Measurements from ENCODE around the gene AUNIP.

DNA sequence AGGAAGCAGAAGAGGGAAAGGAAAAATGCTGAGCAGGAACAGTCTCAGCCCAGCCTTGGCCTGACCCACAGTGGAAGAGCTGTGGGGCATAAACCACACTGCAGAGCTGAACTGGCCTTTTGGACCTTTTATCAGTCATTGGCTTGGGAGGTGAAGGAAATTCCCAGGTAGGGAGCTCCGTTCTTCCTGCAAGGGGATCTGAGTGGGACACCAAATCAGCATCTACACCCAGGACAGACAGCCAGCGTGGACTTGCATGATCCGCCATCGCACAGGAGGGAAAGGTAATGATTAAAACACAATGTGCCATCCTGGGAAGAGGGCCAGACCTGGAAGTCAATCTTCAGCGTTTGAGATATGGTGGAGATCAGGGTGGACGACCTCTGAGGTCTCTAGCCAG, 40.7 kb downstream of the AUNIP start:
- no peak for TF ChIP-seq EZH2 (IDR thresholded peaks at IDR 0.05; ENCODE audit: borderline replicate concordance, low read length)
- TF ChIP-seq, protein P1, sequence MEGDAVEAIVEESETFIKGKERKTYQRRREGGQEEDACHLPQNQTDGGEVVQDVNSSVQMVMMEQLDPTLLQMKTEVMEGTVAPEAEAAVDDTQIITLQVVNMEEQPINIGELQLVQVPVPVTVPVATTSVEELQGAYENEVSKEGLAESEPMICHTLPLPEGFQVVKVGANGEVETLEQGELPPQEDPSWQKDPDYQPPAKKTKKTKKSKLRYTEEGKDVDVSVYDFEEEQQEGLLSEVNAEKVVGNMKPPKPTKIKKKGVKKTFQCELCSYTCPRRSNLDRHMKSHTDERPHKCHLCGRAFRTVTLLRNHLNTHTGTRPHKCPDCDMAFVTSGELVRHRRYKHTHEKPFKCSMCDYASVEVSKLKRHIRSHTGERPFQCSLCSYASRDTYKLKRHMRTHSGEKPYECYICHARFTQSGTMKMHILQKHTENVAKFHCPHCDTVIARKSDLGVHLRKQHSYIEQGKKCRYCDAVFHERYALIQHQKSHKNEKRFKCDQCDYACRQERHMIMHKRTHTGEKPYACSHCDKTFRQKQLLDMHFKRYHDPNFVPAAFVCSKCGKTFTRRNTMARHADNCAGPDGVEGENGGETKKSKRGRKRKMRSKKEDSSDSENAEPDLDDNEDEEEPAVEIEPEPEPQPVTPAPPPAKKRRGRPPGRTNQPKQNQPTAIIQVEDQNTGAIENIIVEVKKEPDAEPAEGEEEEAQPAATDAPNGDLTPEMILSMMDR (IDR thresholded peaks at IDR 0.05; ENCODE audit: low read length): no peak
